ENCODE data around the gene FBXO40.

DNA sequence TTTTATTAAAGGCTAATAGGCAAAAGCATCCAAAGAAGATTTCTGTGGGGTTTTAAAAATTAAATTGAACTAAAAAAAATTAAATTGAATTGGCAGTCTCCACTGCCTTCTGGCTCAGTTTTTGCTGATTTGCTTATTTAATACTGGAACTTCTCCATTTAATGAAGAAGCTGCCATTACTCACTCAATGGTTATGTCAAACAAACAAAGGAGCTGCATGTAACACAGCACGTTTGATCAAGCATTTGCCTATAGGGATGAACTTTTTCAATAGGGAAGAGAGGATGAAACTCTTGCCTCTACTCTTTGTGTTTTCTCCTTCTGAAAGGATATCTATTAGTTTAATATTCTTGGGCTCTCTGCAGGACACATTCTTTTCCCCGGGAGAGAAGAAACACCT lies 72.3 kb downstream of the FBXO40 start:
- TF ChIP-seq, protein P1, sequence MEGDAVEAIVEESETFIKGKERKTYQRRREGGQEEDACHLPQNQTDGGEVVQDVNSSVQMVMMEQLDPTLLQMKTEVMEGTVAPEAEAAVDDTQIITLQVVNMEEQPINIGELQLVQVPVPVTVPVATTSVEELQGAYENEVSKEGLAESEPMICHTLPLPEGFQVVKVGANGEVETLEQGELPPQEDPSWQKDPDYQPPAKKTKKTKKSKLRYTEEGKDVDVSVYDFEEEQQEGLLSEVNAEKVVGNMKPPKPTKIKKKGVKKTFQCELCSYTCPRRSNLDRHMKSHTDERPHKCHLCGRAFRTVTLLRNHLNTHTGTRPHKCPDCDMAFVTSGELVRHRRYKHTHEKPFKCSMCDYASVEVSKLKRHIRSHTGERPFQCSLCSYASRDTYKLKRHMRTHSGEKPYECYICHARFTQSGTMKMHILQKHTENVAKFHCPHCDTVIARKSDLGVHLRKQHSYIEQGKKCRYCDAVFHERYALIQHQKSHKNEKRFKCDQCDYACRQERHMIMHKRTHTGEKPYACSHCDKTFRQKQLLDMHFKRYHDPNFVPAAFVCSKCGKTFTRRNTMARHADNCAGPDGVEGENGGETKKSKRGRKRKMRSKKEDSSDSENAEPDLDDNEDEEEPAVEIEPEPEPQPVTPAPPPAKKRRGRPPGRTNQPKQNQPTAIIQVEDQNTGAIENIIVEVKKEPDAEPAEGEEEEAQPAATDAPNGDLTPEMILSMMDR (IDR thresholded peaks at IDR 0.05) = no peak
- TF ChIP-seq EZH2 (IDR thresholded peaks at IDR 0.05; ENCODE audit: borderline replicate concordance, insufficient read depth, low read depth, low read length, poor library complexity, severe bottlenecking) = no peak
